Activated CD8-positive, alpha-beta T cell treated with anti-CD3 and anti-CD28 coated beads, Interleukin-2, amount 10 ng/mL, durations not matched to agents 7 days and 5 days (primary cell): ENCODE measurements around the gene TYW1. TPM values are rescaled to one million over a fixed set of nuclear protein-coding genes. Genes with fewer than 3 reads are reported as not detected.
"Not testable (repeated sequence)": the region's sequence is repeated elsewhere in the genome, so short reads cannot be mapped to it uniquely, and the experiment has no call there.

Experiments used
- ATAC-seq: fragments of 150-1000 bp; cut with Tn5 transposase; one replicate; pipeline ENCODE4 v1.10.0; 2021; ENCODE audit warnings: moderate library complexity
- CTCF ChIA-PET: fragments of 350-600 bp; sonication (Branson Sonifier 250); formaldehyde crosslinking; loops from one replicate; lab custom pipeline; 2021; ENCODE audit warnings: antibody characterized with exemption; lab: Charles Lee
- POLR2A ChIA-PET: fragments of 350-600 bp; sonication (Branson Sonifier 250); formaldehyde crosslinking; loops from one replicate; lab custom pipeline; 2021; ENCODE audit warnings: antibody characterized with exemption; lab: Charles Lee
- DNase-seq: peaks from one replicate; pipeline ENCODE4 v3.0.0-alpha.2; 2020
- H3K27ac Mint-ChIP-seq: one replicate; pipeline ENCODE4 v1.8.0; 2021; ENCODE audit warnings: mild to moderate bottlenecking, mixed read lengths
- H3K27me3 Mint-ChIP-seq: one replicate; pipeline ENCODE4 v1.8.0; 2021; ENCODE audit warnings: low read depth, mixed read lengths
- H3K36me3 Mint-ChIP-seq: one replicate; pipeline ENCODE4 v1.8.0; 2021; ENCODE audit warnings: low read depth, mixed read lengths
- H3K4me1 Mint-ChIP-seq: one replicate; pipeline ENCODE4 v1.8.0; 2021; ENCODE audit warnings: low read depth, mixed read lengths
- H3K4me3 Mint-ChIP-seq: one replicate; pipeline ENCODE4 v1.8.0; 2021; ENCODE audit warnings: mild to moderate bottlenecking, mixed read lengths
- H3K9me3 Mint-ChIP-seq: one replicate; pipeline ENCODE4 v1.8.0; 2022; ENCODE audit warnings: mixed read lengths; ENCODE audit not compliant: insufficient read depth
- total RNA-seq, 2 experiments: library from RNA; stranded (reverse); gene quantifications; one replicate each; pipeline ENCODE4 v1.2.3, GENCODE V29; 2021

The TYW1 gene
- total RNA-seq, 2 experiments from 2014 or later, result 16.1 to 17.8 TPM

DNA sequence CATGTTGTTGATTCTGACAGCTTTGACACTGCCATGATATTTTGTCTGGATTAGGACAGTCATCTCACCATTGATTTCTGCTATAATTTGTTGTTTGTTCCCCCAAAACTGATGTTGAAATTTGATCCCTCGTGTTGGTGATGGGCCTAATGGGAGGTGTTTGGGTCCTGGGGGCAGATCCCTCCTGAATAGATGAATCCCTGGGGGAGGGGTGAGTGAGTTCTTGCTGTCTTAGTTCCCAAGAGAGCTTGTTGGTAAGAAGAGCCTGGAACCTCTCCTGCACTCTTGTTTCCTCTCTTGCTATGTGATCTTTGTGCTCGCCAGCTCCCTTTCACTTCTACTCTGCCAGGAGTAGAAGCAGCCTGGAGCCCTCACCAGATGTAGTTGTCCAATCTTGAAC lies 7.5 kb downstream of the TYW1 start:
- H3K4me3 Mint-ChIP-seq, DNase-seq, H3K9me3 Mint-ChIP-seq, H3K27ac Mint-ChIP-seq, H3K27me3 Mint-ChIP-seq, H3K4me1 Mint-ChIP-seq, POLR2A ChIA-PET, CTCF ChIA-PET, ATAC-seq: not testable (repeated sequence)
- peaks cover 44% of the 10 kb centered on the region for H3K36me3 Mint-ChIP-seq

- ChIA-PET POLR2A (no interaction called here), CTCF (no interaction called here)
- no peaks in the 10 kb centered on the region for H3K9me3 Mint-ChIP-seq
- H3K27me3 Mint-ChIP-seq, result no peaks in the 10 kb centered on the region
- ATAC-seq (no peak), DNase-seq (no peak)
- H3K36me3 Mint-ChIP-seq, result peaks cover 47% of the 10 kb centered on the region
- no peak overlapping the region for H3K4me3 Mint-ChIP-seq
- no peaks in the 10 kb centered on the region for H3K4me1 Mint-ChIP-seq
- no peak overlapping the region for H3K27ac Mint-ChIP-seq
These were observed 10.3 kb downstream of the TYW1 start for GRCh38 chr7:67006965-67007364.

DNA sequence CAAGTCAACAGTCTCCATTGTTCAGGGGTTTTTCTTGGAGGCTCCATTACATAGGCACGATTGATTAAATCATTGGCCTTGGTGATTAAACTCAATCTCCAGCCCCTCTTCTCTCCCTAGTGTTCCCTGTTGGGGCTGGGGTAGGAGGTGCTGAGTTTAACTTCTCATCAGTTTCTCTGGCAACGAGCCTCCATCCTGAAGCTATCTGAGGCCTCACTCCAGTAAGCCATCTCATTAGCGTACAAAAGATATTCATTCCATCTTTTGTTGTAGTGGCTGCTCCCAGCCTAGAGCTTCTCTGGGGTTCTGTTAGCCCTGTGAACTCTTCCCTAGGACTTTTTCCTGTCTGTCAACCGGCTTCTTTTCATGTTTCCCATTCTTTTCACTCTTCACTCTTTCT lies 11.6 kb downstream of the TYW1 start:
- no peak overlapping the region for H3K27ac Mint-ChIP-seq
- CTCF ChIA-PET, result no interaction called here
- POLR2A ChIA-PET, result no interaction called here
- no peaks in the 10 kb centered on the region for H3K9me3 Mint-ChIP-seq
- H3K4me3 Mint-ChIP-seq, result no peak overlapping the region
- peaks cover 43% of the 10 kb centered on the region for H3K36me3 Mint-ChIP-seq
- H3K4me1 Mint-ChIP-seq, result no peaks in the 10 kb centered on the region
- DNase-seq, result no peak
- no peak for ATAC-seq
- H3K27me3 Mint-ChIP-seq, result no peaks in the 10 kb centered on the region

- CTCF ChIA-PET, result not testable (repeated sequence)
These were observed 13.0 kb downstream of the TYW1 start for GRCh38 chr7:67009677-67010076.

DNA sequence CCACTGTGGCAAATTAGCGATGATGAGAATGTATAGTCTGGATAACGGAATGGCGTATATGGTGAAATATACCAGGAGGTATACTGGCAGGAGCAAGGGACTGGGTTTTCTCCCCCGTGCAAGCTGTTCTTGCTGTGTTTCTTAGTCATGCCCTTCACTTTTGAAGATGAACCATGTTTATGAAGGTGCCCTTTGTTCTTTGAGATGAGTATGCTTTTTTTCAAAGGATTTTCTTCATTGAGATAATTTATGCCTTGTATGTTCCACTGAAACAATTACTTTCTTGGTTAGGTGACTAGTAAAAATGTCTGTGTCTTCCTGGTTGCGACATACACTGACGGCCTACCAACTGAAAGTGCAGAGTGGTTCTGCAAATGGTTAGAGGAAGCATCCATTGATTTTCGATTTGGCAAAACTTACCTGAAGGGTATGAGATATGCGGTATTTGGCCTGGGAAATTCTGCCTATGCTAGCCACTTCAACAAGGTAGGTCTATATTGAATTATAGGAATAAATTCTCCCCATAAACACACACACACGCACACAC lies 17.5 kb downstream of the TYW1 start:
- CTCF ChIA-PET, DNase-seq, H3K4me3 Mint-ChIP-seq, ATAC-seq, POLR2A ChIA-PET, H3K4me1 Mint-ChIP-seq, H3K9me3 Mint-ChIP-seq, H3K27ac Mint-ChIP-seq, H3K27me3 Mint-ChIP-seq: not testable (repeated sequence)
- peaks cover 35% of the 10 kb centered on the region for H3K36me3 Mint-ChIP-seq

More at GRCh38 chr7:67009677-67010076, 13.0 kb downstream of the TYW1 start:
- DNase-seq, H3K9me3 Mint-ChIP-seq, H3K27me3 Mint-ChIP-seq, ATAC-seq, H3K4me1 Mint-ChIP-seq, POLR2A ChIA-PET, H3K4me3 Mint-ChIP-seq, H3K27ac Mint-ChIP-seq: not testable (repeated sequence)
- H3K36me3 Mint-ChIP-seq, result peaks cover 43% of the 10 kb centered on the region

DNA sequence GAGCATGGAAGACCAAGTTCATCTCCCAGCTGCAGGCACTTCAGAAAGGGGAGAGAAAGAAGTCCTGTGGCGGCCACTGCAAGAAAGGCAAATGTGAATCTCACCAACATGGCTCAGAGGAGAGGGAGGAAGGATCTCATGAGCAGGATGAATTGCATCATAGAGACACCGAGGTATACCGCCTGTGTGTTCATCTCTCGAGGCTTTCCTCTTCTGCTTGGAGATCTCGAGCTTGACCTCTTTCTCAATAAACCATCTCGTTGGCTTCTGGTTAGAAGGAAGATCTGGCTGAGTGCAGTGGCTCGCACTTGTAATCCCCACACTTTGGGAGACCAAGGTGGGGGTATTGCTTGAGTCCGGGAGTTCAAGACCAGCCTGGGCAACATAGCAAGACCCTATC lies 21.3 kb downstream of the TYW1 start:
- POLR2A ChIA-PET, H3K4me3 Mint-ChIP-seq, H3K4me1 Mint-ChIP-seq, CTCF ChIA-PET, H3K27me3 Mint-ChIP-seq, H3K9me3 Mint-ChIP-seq, ATAC-seq, H3K27ac Mint-ChIP-seq, DNase-seq: not testable (repeated sequence)
- H3K36me3 Mint-ChIP-seq, result peaks cover 47% of the 10 kb centered on the region

DNA sequence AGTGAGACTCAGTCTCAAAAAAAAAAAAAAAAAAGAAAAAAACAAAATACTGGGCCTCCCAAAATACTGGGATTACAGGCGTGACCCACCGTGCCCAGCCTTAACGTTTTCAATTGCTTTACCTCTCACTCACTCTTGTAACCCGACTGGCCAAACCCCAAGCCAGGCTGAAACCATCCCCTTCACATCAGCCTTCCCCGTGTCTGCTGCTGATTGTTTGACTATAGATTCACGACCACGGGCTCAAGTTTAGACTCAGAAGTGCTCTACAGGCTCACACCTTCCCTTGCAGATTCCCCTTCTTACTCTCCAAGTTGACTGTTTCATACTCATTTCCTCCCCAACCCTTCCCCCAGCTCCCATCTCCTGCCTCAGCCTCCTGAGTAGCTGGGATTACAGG lies 22.3 kb downstream of the TYW1 start:
- Mint-ChIP-seq H3K36me3 (peaks cover 46% of the 10 kb centered on the region), H3K9me3 (no peaks in the 10 kb centered on the region), H3K27me3 (no peaks in the 10 kb centered on the region), H3K4me3 (no peak overlapping the region), H3K27ac (no peak overlapping the region), H3K4me1 (peaks cover 6% of the 10 kb centered on the region)
- no peak for DNase-seq
- ChIA-PET CTCF (no interaction called here), POLR2A (no interaction called here)
- no peak for ATAC-seq

DNA sequence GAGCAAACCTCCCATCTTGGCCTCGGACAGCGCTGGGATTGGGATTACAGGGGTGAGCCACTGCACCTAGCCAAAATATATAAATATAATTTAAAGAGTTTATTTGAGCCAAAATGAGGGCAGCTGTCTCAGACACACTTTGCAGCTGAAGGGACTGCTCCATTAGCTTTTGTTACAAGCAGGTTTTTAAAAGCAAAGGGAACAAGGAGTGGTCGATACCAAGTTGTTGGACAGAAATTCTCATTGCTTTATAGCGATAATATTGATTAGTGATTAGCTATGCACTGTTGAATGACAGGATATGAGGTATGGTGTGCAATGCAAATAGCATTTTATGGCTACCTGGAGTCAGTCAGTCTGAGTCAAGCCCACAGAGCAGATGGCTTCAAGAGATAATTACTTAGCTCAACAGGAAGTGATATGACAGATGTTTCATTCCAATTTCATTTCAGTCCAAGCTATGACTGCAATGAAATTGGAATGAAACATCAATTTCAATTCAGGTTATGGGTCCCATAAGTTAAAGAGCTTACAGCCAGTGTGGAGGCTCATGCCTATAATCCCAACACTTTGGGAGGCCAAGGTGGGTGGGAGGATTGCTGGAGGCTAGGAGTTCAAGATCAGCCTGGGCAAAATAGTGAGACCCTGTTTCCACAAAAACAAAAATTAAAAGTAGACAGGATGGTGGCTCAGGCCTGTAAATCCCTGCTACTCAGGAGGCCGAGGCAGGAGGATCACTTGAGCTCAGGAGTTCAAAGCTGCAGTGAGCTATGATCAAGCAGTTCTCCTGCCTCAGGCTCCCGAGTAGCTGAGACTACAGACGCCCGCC lies 23.1 kb downstream of the TYW1 start:
- Mint-ChIP-seq H3K4me1 (peaks cover 6% of the 10 kb centered on the region), H3K4me3 (no peak overlapping the region), H3K36me3 (peaks cover 42% of the 10 kb centered on the region), H3K27me3 (no peaks in the 10 kb centered on the region), H3K9me3 (no peaks in the 10 kb centered on the region), H3K27ac (peak overlapping the region; percentile 43)
- ATAC-seq (no peak), DNase-seq (no peak)
- ChIA-PET CTCF (interaction anchor here (0.9 kb wide), 1 partner anchor 21 kb away, joined by 3 read pairs; no protein-coding TSS in a partner anchor), POLR2A (no interaction called here)

GRCh38 chr7:67021260-67021659 lies 24.6 kb downstream of the TYW1 start:
- Mint-ChIP-seq H3K4me1 (peaks cover 6% of the 10 kb centered on the region), H3K4me3 (no peak overlapping the region), H3K9me3 (no peaks in the 10 kb centered on the region), H3K36me3 (peaks cover 46% of the 10 kb centered on the region), H3K27me3 (no peaks in the 10 kb centered on the region), H3K27ac (no peak overlapping the region)
- POLR2A ChIA-PET, result no interaction called here
- CTCF ChIA-PET, result no interaction called here
- ATAC-seq (no peak), DNase-seq (no peak)

- Mint-ChIP-seq H3K27ac (no peak overlapping the region), H3K4me3 (no peak overlapping the region), H3K36me3 (peaks cover 47% of the 10 kb centered on the region), H3K4me1 (peaks cover 6% of the 10 kb centered on the region), H3K9me3 (no peaks in the 10 kb centered on the region), H3K27me3 (no peaks in the 10 kb centered on the region)
- DNase-seq (no peak), ATAC-seq (no peak)
- POLR2A ChIA-PET, result no interaction called here
- CTCF ChIA-PET, result no interaction called here
These were observed 25.9 kb downstream of the TYW1 start for GRCh38 chr7:67022511-67022910.

DNA sequence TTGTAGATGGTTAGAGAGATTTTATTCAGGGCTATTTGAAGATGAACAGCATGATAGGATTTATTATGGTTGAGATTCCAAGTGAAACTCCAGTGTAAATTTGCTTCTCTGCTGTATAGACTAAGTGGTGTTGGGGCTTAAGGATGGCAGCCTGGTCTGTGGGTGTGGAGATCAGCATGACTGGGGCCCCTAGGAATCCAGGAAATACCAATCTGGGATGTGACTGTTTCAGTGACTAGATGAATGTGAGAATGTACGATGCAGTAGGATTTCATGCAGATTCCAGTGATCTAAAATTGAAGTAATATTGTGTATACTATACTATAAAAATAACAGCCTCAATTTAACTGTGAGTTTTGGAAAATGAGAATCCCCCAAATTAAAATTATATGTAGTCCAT lies 28.8 kb downstream of the TYW1 start:
- H3K9me3 Mint-ChIP-seq, H3K4me1 Mint-ChIP-seq, H3K27me3 Mint-ChIP-seq, CTCF ChIA-PET, H3K4me3 Mint-ChIP-seq, POLR2A ChIA-PET, H3K27ac Mint-ChIP-seq, ATAC-seq, DNase-seq: not testable (repeated sequence)
- peaks cover 49% of the 10 kb centered on the region for H3K36me3 Mint-ChIP-seq

DNA sequence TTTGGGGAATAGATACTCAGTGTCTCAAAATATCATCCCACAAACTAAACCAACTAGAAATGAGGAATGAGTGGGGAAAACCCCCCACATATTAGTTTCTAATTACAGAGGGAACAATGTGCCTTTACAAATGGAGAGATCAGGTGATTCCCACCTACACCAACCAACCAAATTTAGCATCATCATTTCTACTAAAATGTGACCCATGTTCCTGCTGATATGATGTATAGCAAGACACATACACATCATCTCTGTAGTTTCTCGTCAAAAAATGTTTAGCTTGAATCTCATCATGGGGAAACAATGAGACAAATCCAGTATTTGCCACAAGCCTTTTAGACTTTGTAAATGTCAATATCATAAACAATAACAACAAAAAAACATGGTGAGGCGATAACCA lies 35.1 kb downstream of the TYW1 start:
- CTCF ChIA-PET, H3K27me3 Mint-ChIP-seq: not testable (repeated sequence)
- H3K36me3 Mint-ChIP-seq, result peaks cover 48% of the 10 kb centered on the region

More for the DNA sequence above, 35.1 kb downstream of the TYW1 start:
- DNase-seq, POLR2A ChIA-PET, ATAC-seq, H3K4me1 Mint-ChIP-seq, H3K4me3 Mint-ChIP-seq, H3K27ac Mint-ChIP-seq: not testable (repeated sequence)
- H3K9me3 Mint-ChIP-seq, result peaks cover 14% of the 10 kb centered on the region
